ENCODE data around the gene RIMS1.

Gene RIMS1

DNA sequence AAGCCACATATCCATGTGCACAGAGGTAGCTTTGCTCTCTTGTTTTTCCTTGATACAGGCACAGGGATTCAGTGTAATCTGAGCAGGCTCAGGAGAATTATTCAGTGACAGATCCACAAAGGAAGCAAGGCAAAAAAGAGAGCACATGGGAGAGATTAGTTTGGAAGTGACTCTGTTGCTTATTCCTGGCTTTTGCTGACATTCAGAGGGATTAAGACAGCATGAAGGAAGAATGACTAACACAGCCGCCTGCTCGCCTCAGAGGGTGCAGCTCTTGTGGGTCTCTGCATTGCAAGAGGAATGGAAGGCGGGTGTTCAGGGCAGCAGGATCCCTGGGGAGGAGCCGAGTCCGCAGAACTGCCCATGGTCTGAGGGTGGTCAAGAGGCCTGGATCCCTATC, 532.1 kb downstream of the RIMS1 start:
- no peak for DNase-seq

DNA sequence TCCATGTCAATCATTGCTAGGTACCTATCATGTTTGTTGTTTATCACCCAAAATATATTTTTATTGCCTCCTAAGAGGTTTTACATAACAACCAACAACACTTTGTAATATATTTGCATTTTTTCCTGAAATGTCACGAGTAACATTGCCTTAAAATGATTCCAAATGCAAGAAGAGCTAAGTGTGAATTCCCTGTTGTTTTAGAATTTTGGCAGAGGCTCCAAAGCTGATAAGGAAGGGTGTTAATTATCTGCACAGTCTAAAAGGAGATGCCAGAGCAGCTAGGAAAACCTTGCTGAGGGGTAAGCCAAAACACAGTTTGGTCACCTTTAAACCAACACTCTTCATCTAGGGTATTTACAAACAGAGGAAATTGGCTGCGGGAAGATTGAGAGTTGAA, 533.6 kb downstream of the RIMS1 start:
- no peak for DNase-seq

DNA sequence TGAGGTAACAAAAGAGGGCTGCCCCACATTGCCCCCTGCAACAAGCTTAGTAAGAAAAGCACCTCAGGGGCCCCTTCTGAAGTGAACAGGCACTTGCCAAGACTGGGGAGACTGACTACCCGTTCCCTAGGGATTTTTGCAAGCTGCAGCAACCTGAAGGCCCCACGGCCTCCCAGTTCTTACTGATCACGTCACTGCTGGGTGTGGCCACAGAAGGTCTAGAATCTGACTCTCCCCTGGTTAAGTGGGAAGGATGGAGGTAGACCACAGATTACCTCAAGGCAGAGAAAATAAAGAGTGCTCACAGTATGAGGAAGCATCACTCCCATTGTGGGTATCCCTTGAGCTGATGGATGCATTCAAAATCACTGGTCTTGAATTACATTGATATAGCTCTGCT, 534.1 kb downstream of the RIMS1 start:
- no peak for DNase-seq

DNA sequence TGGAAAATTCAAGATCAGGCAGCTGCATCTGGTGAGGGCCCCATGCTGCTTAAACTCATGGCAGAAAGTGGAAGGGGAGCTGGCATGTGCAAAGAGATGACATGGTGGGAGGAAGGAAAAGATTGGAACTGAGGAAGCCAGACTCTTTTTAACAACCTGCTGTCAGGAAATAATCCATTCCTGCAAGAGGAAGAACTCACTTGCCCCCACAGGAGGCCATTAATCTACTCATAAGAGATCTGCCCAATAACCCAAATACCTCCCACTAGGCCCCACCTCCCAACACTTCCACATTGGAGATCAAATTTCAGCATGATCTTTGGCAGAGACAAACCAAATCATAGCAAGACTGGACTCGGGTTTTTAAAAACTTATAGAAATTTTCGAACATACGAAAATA, 535.0 kb downstream of the RIMS1 start:
- DNase-seq, result no peak

DNA sequence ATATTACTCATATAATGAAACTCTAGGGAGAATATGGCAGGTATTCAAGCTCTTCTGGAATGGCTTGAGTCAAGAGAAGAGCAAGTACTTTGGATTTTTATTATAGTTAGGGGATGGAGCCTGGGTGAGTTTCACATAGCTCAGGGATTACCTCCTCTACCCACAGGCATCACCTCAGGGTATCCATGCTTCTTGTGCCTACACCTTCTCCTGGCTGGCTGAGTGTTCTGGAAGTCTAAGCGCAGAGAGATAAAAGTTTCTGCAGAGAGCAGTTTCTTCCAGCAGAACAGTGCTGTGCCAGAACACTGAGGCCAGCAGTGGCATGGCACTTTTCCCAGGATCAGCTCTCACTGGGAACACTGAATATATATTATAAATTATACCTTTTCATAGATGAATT, 535.8 kb downstream of the RIMS1 start:
- no peak for DNase-seq

DNA sequence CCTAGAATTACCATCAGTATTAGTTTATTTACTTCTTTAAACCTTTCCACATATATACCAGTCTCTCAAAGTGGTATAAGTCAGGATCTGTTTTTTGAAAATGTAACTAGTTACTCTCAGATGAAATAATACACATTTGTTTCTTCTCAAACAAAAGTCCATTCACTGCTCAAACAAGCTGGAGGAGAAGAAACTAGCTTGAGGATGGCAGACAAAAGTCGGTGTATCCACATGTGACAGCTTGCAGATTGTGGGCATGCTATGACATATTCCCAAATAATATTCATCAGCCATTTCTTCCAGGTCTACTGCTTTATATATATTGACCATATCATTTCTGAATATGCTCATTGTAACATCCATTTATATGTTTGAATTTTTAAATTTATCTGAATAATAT, 538.1 kb downstream of the RIMS1 start:
- DNase-seq, result no peak

DNA sequence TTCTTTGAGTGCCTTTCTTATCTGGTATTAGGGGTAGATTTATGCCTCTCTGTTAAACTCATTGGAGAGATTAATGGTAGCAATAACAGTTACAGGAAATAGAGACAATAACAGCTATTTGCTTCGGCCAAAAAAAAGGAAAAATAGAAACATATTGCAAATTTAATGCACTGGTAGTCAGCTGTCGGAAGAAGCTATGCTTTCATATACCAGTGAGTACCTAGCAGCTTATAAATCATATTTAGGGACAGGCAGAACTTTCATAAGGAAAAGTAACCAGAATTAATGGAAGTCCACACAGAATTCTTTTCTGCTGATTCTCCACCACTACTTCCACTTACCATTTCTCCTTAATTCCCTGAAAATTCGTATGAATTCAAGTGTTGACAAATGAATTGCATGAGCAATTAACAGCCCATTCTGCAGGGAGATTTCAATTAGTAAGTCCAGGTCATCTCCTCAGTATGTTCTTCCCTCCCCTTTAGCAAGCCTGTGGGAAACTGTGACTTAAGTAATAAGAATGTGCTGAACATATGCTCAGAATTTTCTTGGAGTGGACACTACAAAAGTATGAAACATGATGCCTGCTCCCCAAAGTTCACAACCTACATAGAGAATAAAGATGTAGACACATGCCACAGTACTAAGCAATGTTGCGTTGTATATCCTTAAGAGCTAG, 538.8 kb downstream of the RIMS1 start:
- DNase-seq, result no peak

DNA sequence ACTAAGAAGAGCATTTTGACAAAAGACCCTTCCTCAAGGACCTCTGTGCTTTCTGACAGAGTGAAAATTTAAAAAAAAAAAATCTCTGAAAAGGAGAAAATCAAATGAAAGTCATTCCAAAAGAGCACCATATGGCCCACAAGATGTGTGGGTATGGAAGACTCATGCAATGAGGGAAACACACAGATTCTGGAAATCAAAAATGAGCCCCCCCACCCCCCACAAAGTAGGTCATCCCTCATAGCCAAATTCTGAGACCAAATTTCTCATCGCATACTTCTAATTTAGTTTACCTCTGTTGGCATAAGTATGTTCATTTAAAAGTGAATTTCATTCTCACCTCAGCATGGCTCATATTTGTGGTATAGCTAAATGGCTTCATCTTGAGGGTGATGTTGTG, 554.3 kb downstream of the RIMS1 start:
- DNase-seq, result no peak

DNA sequence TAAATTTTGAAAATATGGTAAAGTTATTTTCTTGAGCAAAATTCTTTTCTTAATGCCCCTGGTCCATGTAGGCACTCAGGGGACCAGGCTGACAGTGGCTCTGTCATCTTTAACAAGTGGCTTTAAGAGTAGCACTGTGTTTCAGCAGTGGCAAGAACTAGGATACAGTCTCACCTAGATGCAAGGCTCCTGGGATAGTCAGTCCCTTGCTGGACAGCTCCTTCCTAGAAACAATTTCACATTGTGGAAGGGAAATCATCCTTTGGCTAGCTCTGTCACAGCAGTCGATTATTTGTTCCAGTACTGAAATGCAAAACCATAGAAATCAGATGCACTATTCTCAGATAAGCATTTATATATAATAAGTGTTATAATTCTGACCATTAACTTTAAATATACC, 560.1 kb downstream of the RIMS1 start:
- no peak for DNase-seq

All from GDM1 (cell line).